Endothelial cell of umbilical vein (primary cell): ENCODE measurements around the gene DAAM1. TPM values are rescaled to one million over a fixed set of nuclear protein-coding genes. Genes with fewer than 3 reads are reported as not detected.

Experiments used
- BruUV-seq: library from RNA; stranded (reverse); fragments of 400-500 nt; replicated peaks from 2 replicates; lab custom pipeline; 2021; lab: Mats Ljungman, UMichigan
- CTCF ChIA-PET: fragments of 300-600, 350-600 bp; sonication (Branson Sonifier 250); formaldehyde crosslinking; loops from one replicate; lab custom pipeline; 2021; ENCODE audit warnings: antibody characterized with exemption, inconsistent platforms; lab: Charles Lee
- POLR2A ChIA-PET: fragments of 300-600, 350-600 bp; sonication (Branson Sonifier 250); formaldehyde crosslinking; loops from one replicate; lab custom pipeline; 2021; ENCODE audit warnings: antibody characterized with exemption, inconsistent platforms; lab: Charles Lee
- DNase-seq: peaks from one replicate; pipeline ENCODE4 v3.0.0-alpha.2; 2011; ENCODE audit warnings: low read depth, low spot score
- FAIRE-seq: peaks from 2 replicates; lab custom pipeline; 2011; peaks lifted over from hg19 to GRCh38; lab: Jason Lieb, UNC
- H2AFZ ChIP-seq: 2 replicates; pipeline ENCODE4 v1.6.0; 2012; ENCODE audit warnings: low read depth, low read length, control low read depth, inconsistent platforms
- H3K27ac ChIP-seq: 2 replicates; pipeline ENCODE4 v1.5.1; 2011; ENCODE audit warnings: low read depth, mild to moderate bottlenecking, control low read depth, low read length, moderate library complexity; ENCODE audit not compliant: insufficient read depth
- H3K27me3 ChIP-seq, 2 experiments: 2 replicates each; pipeline versions ENCODE4 v1.6.0 to v1.6.1; 2011; ENCODE audit warnings: low read length in 2 of 2, mixed read lengths in 1 of 2; ENCODE audit not compliant: control insufficient read depth in 2 of 2, insufficient read depth in 2 of 2
- H3K36me3 ChIP-seq, 2 experiments: 2 replicates in 1 of 2; 3 replicates in 1 of 2; pipeline ENCODE4 v1.5.1; 2011; ENCODE audit warnings: low read length in 2 of 2, mild to moderate bottlenecking in 1 of 2, moderate library complexity in 1 of 2; ENCODE audit not compliant: control insufficient read depth in 2 of 2, insufficient read depth in 2 of 2; ENCODE audit errors: extremely low read depth in 1 of 2
- H3K4me1 ChIP-seq: 3 replicates; pipeline ENCODE4 v1.5.1; 2011; ENCODE audit warnings: mild to moderate bottlenecking, low read length; ENCODE audit not compliant: control insufficient read depth, insufficient read depth; ENCODE audit errors: extremely low read depth
- H3K4me2 ChIP-seq: 2 replicates; pipeline ENCODE4 v1.6.1; 2011; ENCODE audit warnings: low read length, control low read depth, mixed read lengths; ENCODE audit not compliant: insufficient read depth
- H3K4me3 ChIP-seq, 3 experiments: fragments of 200-600 bp in 1 of 3; sonication (generic), shearing (Covaris generic) in 1 of 3; replicated peaks in 1 of 3; 2 replicates each; pipeline ENCODE4 v1.5.1; 2011 to 2016; ENCODE audit warnings: control low read depth in 3 of 3, low read length in 3 of 3, mild to moderate bottlenecking in 2 of 3, inconsistent platforms in 1 of 3, low read depth in 1 of 3, moderate library complexity in 1 of 3; ENCODE audit not compliant: insufficient read depth in 1 of 3
- H3K79me2 ChIP-seq: 2 replicates; pipeline ENCODE4 v1.6.0; 2012; ENCODE audit warnings: low read length, inconsistent platforms; ENCODE audit not compliant: control insufficient read depth, insufficient read depth
- H3K9ac ChIP-seq: replicated peaks from 2 replicates; pipeline ENCODE3; 2011; ENCODE audit warnings: low read length, control low read depth; ENCODE audit not compliant: insufficient read depth; ENCODE audit errors: extremely low read depth
- H3K9me1 ChIP-seq: replicated peaks from 3 replicates; pipeline ENCODE4 v1.6.0; 2011; ENCODE audit warnings: mild to moderate bottlenecking, low read length; ENCODE audit not compliant: control insufficient read depth, insufficient read depth; ENCODE audit errors: extremely low read depth
- H3K9me3 ChIP-seq: replicated peaks from 2 replicates; pipeline ENCODE4 v1.5.1; 2012; ENCODE audit warnings: low read length, inconsistent platforms; ENCODE audit not compliant: control insufficient read depth, insufficient read depth
- H4K20me1 ChIP-seq: replicated peaks from 2 replicates; pipeline ENCODE3; 2011; ENCODE audit warnings: mild to moderate bottlenecking, low read length; ENCODE audit not compliant: control insufficient read depth, insufficient read depth; ENCODE audit errors: extremely low read depth
- CTCF ChIP-seq, 2 donors: IDR thresholded peaks; 1 replicate in 1 of 2; 2 replicates in 1 of 2; pipeline ENCODE4 v1.5.1; 2011; ENCODE audit warnings: low read length in 2 of 2, mild to moderate bottlenecking in 2 of 2, moderate library complexity in 2 of 2, control low read depth in 1 of 2, inconsistent platforms in 1 of 2, low read depth in 1 of 2; ENCODE audit not compliant: insufficient read depth in 1 of 2; ENCODE audit errors: extremely low read depth in 1 of 2
- EZH2 ChIP-seq: IDR thresholded peaks from 2 replicates; pipeline ENCODE4 v1.6.1; 2012; ENCODE audit warnings: borderline replicate concordance, low read depth, mild to moderate bottlenecking, moderate library complexity, low read length, inconsistent platforms; ENCODE audit not compliant: severe bottlenecking
- FOS ChIP-seq: IDR thresholded peaks from 2 replicates; pipeline ENCODE4 v1.6.1; 2011; ENCODE audit warnings: mild to moderate bottlenecking, low read length, moderate library complexity, borderline replicate concordance; ENCODE audit not compliant: insufficient read depth
- GATA2 ChIP-seq: IDR thresholded peaks from 2 replicates; pipeline ENCODE4 v1.7.0; 2011; ENCODE audit warnings: low read depth, mild to moderate bottlenecking, moderate library complexity, mixed read lengths, low read length; ENCODE audit not compliant: insufficient read length, insufficient read depth
- JUN ChIP-seq: IDR thresholded peaks from 2 replicates; pipeline ENCODE4 v1.6.1; 2011; ENCODE audit warnings: borderline replicate concordance, low read depth; ENCODE audit not compliant: insufficient read length, insufficient read depth
- MYC ChIP-seq: IDR thresholded peaks from one replicate; pipeline ENCODE4 v1.6.1; 2011; ENCODE audit warnings: mild to moderate bottlenecking, low read depth, low read length
- POLR2A ChIP-seq: IDR thresholded peaks from 2 replicates; pipeline ENCODE4 v1.6.1; 2012; ENCODE audit warnings: low read depth, mild to moderate bottlenecking, control low read depth, low read length
- POLR2AphosphoS5 ChIP-seq: IDR thresholded peaks from 2 replicates; pipeline ENCODE4 v1.6.1; 2012; ENCODE audit warnings: low read depth, mild to moderate bottlenecking, control low read depth, low read length, moderate library complexity; ENCODE audit not compliant: insufficient read depth
- dilution Hi-C: fragments of 300-500 bp; cut with MboI; formaldehyde crosslinking; loops from one replicate; pipeline ENCODE4 v1.15.0; 2019; ENCODE audit warnings: low sequenced_read_pairs; ENCODE audit not compliant: extremely low pct_ligation_motif_present
- intact Hi-C: fragments of 100-400 bp; cut with micrococcal nuclease; formaldehyde crosslinking; loops from one replicate; pipeline ENCODE4 v1.10.0; 2022
- polyA plus RNA-seq, 4 experiments: library from polyadenylated mRNA; depleted of rRNA in 3 of 4; stranded (reverse) in 3 of 4; unstranded in 1 of 4; fragments of >200 nt; gene quantifications; 2 replicates each; pipeline versions ENCODE4 v1.2.1 to v1.2.3, GENCODE V29; 2011 to 2012; ENCODE audit warnings: missing spikeins in 1 of 4
- total RNA-seq: library from RNA; stranded (reverse); gene quantifications from 2 replicates; pipeline ENCODE4 v1.2.3, GENCODE V29; 2021
- TF ChIP-seq, protein P1 (sequence below): IDR thresholded peaks from 2 replicates; pipeline ENCODE4 v1.6.1; 2011; ENCODE audit not compliant: insufficient read depth, insufficient read length

DAAM1 gene
- total and polyA plus RNA-seq, 2 donors (not counting 3 experiments of a cell fraction or from before 2014, with no cell fraction given), result 10.2 to 25.3 TPM

GRCh38 chr14:59246566-59246965 lies 58.1 kb downstream of the DAAM1 start:
- Histone ChIP-seq H3K27me3 (no peaks in the 10 kb centered on the region), H3K9me1 (no peaks in the 10 kb centered on the region), H3K79me2 (peaks cover 15% of the 10 kb centered on the region), H3K9me3 (no peaks in the 10 kb centered on the region), H3K4me2 (no peak overlapping the region), H2AFZ (no peak overlapping the region), H3K36me3 (no peaks in the 10 kb centered on the region), H3K27ac (no peak overlapping the region), H3K9ac (no peak overlapping the region), H4K20me1 (no peaks in the 10 kb centered on the region), H3K4me3 (no peak overlapping the region), H3K4me1 (peaks cover 21% of the 10 kb centered on the region)
- dilution Hi-C loops (no loop called here), intact Hi-C loops (no loop called here)
- DNase-seq (no peak), FAIRE-seq (no peak)
- CTCF ChIA-PET, result interaction anchor here (2.1 kb wide), 1 partner anchor 17 kb away, joined by 6 read pairs; no protein-coding TSS in a partner anchor
- TF ChIP-seq POLR2AphosphoS5, result no peak
- TF ChIP-seq MYC, result no peak
- TF ChIP-seq FOS, result no peak
- TF ChIP-seq EZH2, result no peak
- TF ChIP-seq GATA2, result no peak
- TF ChIP-seq CTCF (IDR thresholded peaks at IDR 0.05; ENCODE audit: extremely low read depth in 1 of 2, insufficient read depth in 1 of 2, low read depth in 1 of 2, low read length in 2 of 2), result no peak
- no peak for TF ChIP-seq POLR2A
- TF ChIP-seq, protein P1, sequence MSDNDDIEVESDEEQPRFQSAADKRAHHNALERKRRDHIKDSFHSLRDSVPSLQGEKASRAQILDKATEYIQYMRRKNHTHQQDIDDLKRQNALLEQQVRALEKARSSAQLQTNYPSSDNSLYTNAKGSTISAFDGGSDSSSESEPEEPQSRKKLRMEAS, result no peak
- no peak for TF ChIP-seq JUN
- POLR2A ChIA-PET, result no interaction called here
- BruUV-seq, result no TSS peak
